HEK293 (cell line): ENCODE results near the gene PAM.

ENCODE experiments used
- BCL11A ChIP-seq: fragments of 450-650 bp; formaldehyde crosslinking; IDR thresholded peaks from 2 replicates; pipeline ENCODE4 v1.5.1; 2016; ENCODE audit warnings: low read depth, missing biosample characterization, missing genetic modification characterization
- HOXC10 ChIP-seq: sonication (generic); formaldehyde crosslinking; IDR thresholded peaks from 2 replicates; pipeline ENCODE4 v1.8.1; 2023; ENCODE audit warnings: mild to moderate bottlenecking, missing genetic modification reagents
- IKZF3 ChIP-seq: fragments of 450-650 bp; IDR thresholded peaks from 2 replicates; pipeline ENCODE4 v1.5.0; 2018; ENCODE audit warnings: missing biosample characterization, mild to moderate bottlenecking, missing genetic modification characterization, moderate library complexity
- KLF7 ChIP-seq: fragments of 450-650 bp; formaldehyde crosslinking; IDR thresholded peaks from 2 replicates; pipeline ENCODE4 v1.5.1; 2016; ENCODE audit warnings: missing biosample characterization, missing genetic modification characterization, borderline replicate concordance
- PRDM1 ChIP-seq: fragments of 450-650 bp; formaldehyde crosslinking; IDR thresholded peaks from 2 replicates; pipeline ENCODE4; 2016; ENCODE audit warnings: missing biosample characterization, missing genetic modification characterization
- SP7 ChIP-seq: fragments of 450-650 bp; formaldehyde crosslinking; IDR thresholded peaks from 2 replicates; pipeline ENCODE4 v1.5.1; 2016; ENCODE audit warnings: missing biosample characterization, missing genetic modification characterization
- WT1 ChIP-seq: fragments of 450-650 bp; formaldehyde crosslinking; IDR thresholded peaks from 2 replicates; pipeline ENCODE4 v1.5.1; 2016; ENCODE audit warnings: missing biosample characterization, missing genetic modification characterization
- ZBTB1 ChIP-seq: fragments of 450-650 bp; formaldehyde crosslinking; IDR thresholded peaks from 2 replicates; pipeline ENCODE4 v1.5.1; 2016; ENCODE audit warnings: missing biosample characterization, missing genetic modification characterization
- ZBTB20 ChIP-seq: fragments of 450-650 bp; formaldehyde crosslinking; IDR thresholded peaks from 2 replicates; pipeline ENCODE4 v1.5.1; 2016; ENCODE audit warnings: missing biosample characterization, missing genetic modification characterization
- ZBTB48 ChIP-seq: fragments of 450-650 bp; formaldehyde crosslinking; IDR thresholded peaks from 2 replicates; pipeline ENCODE4 v1.5.1; 2016; ENCODE audit warnings: missing biosample characterization, missing genetic modification characterization
- ZBTB8A ChIP-seq: fragments of 450-650 bp; formaldehyde crosslinking; IDR thresholded peaks from 2 replicates; pipeline ENCODE4 v1.5.1; 2016; ENCODE audit warnings: missing biosample characterization, missing genetic modification characterization
- ZFP69B ChIP-seq: fragments of 450-650 bp; formaldehyde crosslinking; IDR thresholded peaks from 2 replicates; pipeline ENCODE4 v1.5.1; 2016; ENCODE audit warnings: missing biosample characterization, missing genetic modification characterization
- ZNF114 ChIP-seq: fragments of 450-650 bp; formaldehyde crosslinking; IDR thresholded peaks from 2 replicates; pipeline ENCODE4 v1.5.0; 2017; ENCODE audit warnings: missing biosample characterization, missing genetic modification characterization
- ZNF140 ChIP-seq: fragments of 450-650 bp; formaldehyde crosslinking; IDR thresholded peaks from 2 replicates; pipeline ENCODE4 v1.5.1; 2016; ENCODE audit warnings: missing biosample characterization, missing genetic modification characterization
- ZNF274 ChIP-seq, 2 experiments: fragments of 200-500 bp in 1 of 2; fragments of 450-650 bp in 1 of 2; sonication (Bioruptor generic) in 1 of 2; formaldehyde crosslinking in 1 of 2; IDR thresholded peaks; 2 replicates each; pipeline versions ENCODE4 v1.5.1 to v1.6.1; 2014 to 2016; ENCODE audit warnings: borderline replicate concordance in 1 of 2, inconsistent platforms in 1 of 2, low read length in 1 of 2, missing biosample characterization in 1 of 2, missing genetic modification characterization in 1 of 2
- ZNF585B ChIP-seq: fragments of 450-650 bp; formaldehyde crosslinking; IDR thresholded peaks from 2 replicates; pipeline ENCODE4 v1.5.1; 2016; ENCODE audit warnings: missing biosample characterization, missing genetic modification characterization
- ZNF596 ChIP-seq: fragments of 450-650 bp; IDR thresholded peaks from 2 replicates; pipeline ENCODE4 v1.5.0; 2018; ENCODE audit warnings: missing biosample characterization, mild to moderate bottlenecking, missing genetic modification characterization, moderate library complexity
- ZNF600 ChIP-seq: fragments of 450-650 bp; formaldehyde crosslinking; IDR thresholded peaks from 2 replicates; pipeline ENCODE4 v1.5.1; 2016; ENCODE audit warnings: missing biosample characterization, missing genetic modification characterization
- ZNF664 ChIP-seq: fragments of 450-650 bp; formaldehyde crosslinking; IDR thresholded peaks from 2 replicates; pipeline ENCODE4 v1.5.1; 2016; ENCODE audit warnings: missing biosample characterization, missing genetic modification characterization
- ZNF776 ChIP-seq: fragments of 450-650 bp; formaldehyde crosslinking; IDR thresholded peaks from 2 replicates; pipeline ENCODE4 v1.5.0; 2017; ENCODE audit warnings: missing biosample characterization, missing genetic modification characterization, borderline replicate concordance
- ZNF791 ChIP-seq: fragments of 450-650 bp; formaldehyde crosslinking; IDR thresholded peaks from 2 replicates; pipeline ENCODE4 v1.5.1; 2016; ENCODE audit warnings: missing biosample characterization, missing genetic modification characterization
- ZXDB ChIP-seq: fragments of 450-650 bp; formaldehyde crosslinking; IDR thresholded peaks from 2 replicates; pipeline ENCODE4 v1.5.1; 2016; ENCODE audit warnings: missing biosample characterization, missing genetic modification characterization
- TF ChIP-seq, protein P1 (sequence below): fragments of 450-650 bp; formaldehyde crosslinking; IDR thresholded peaks from 2 replicates; pipeline ENCODE4 v1.5.1; 2016; ENCODE audit warnings: missing biosample characterization, missing genetic modification characterization
- TF ChIP-seq, protein P2 (sequence below): fragments of 450-650 bp; formaldehyde crosslinking; IDR thresholded peaks from 2 replicates; pipeline ENCODE4 v1.5.1; 2016; ENCODE audit warnings: missing biosample characterization, missing genetic modification characterization, borderline replicate concordance
- TF ChIP-seq, protein P3 (sequence below): fragments of 450-650 bp; formaldehyde crosslinking; IDR thresholded peaks from 2 replicates; pipeline ENCODE4 v1.5.1; 2017; ENCODE audit warnings: missing biosample characterization, missing genetic modification characterization
- TF ChIP-seq, protein P4 (sequence below): fragments of 450-650 bp; formaldehyde crosslinking; IDR thresholded peaks from 2 replicates; pipeline ENCODE4 v1.5.1; 2017; ENCODE audit warnings: missing biosample characterization, mild to moderate bottlenecking, missing genetic modification characterization, moderate library complexity
- TF ChIP-seq, protein P5 (sequence below): fragments of 450-650 bp; formaldehyde crosslinking; IDR thresholded peaks from 2 replicates; pipeline ENCODE4 v1.5.1; 2016; ENCODE audit warnings: missing biosample characterization, missing genetic modification characterization
- TF ChIP-seq, protein P6 (sequence below): fragments of 450-650 bp; formaldehyde crosslinking; conservative IDR thresholded peaks from 2 replicates; pipeline ENCODE4 v1.5.1; 2016; ENCODE audit warnings: low read depth, missing biosample characterization, missing genetic modification characterization

PAM gene

DNA sequence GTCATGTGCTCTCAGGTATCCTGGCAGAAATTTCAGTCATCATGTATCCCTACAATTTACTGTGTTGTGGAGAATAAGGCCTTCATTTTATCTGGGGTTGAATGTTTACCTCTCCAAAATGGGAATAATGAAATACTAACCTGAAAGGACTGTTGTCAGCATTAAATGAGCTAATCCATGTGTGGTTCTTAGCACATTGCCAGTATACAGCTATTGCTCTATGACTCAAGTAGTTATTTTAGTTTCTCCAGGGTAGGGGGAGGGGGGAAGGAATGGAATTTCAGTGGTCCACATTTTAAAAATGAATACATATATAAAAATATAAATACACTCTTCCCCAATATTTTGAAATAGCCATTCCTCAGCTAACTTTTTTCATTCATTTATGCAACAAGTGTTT is 3.5 kb downstream of the PAM start (continued):
- TF ChIP-seq, protein P1, sequence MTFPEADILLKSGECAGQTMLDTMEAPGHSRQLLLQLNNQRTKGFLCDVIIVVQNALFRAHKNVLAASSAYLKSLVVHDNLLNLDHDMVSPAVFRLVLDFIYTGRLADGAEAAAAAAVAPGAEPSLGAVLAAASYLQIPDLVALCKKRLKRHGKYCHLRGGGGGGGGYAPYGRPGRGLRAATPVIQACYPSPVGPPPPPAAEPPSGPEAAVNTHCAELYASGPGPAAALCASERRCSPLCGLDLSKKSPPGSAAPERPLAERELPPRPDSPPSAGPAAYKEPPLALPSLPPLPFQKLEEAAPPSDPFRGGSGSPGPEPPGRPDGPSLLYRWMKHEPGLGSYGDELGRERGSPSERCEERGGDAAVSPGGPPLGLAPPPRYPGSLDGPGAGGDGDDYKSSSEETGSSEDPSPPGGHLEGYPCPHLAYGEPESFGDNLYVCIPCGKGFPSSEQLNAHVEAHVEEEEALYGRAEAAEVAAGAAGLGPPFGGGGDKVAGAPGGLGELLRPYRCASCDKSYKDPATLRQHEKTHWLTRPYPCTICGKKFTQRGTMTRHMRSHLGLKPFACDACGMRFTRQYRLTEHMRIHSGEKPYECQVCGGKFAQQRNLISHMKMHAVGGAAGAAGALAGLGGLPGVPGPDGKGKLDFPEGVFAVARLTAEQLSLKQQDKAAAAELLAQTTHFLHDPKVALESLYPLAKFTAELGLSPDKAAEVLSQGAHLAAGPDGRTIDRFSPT (tag by site-specific recombination), result no peak
- TF ChIP-seq BCL11A (no peak), ZNF140 (tag by site-specific recombination) (no peak), ZBTB1 (tag by site-specific recombination) (no peak), ZBTB20 (tag by site-specific recombination) (no peak), ZBTB48 (tag by site-specific recombination) (no peak), ZNF664 (tag by site-specific recombination) (peak; percentile 73), ZNF776 (tag by site-specific recombination) (no peak), ZNF596 (no peak), ZNF791 (tag by site-specific recombination) (no peak), ZNF585B (tag by site-specific recombination) (no peak), ZNF274 (IDR thresholded peaks at IDR 0.05; ENCODE audit: low read length) (no peak), ZNF274 (tag by site-specific recombination; IDR thresholded peaks at IDR 0.05; ENCODE audit: borderline replicate concordance) (no peak), HOXC10 (CRISPR knock-in tag) (no peak), ZFP69B (tag by site-specific recombination) (no peak), KLF7 (no peak), SP7 (tag by site-specific recombination) (peak; percentile 34), ZBTB8A (no peak), ZXDB (tag by site-specific recombination) (no peak), ZNF600 (0 out of 2 replicates have a peak, but pooled peaks have one; percentile 13), PRDM1 (tag by site-specific recombination) (no peak), WT1 (tag by site-specific recombination) (no peak), ZNF114 (no peak), IKZF3 (tag by site-specific recombination) (no peak)
- TF ChIP-seq, protein P2, sequence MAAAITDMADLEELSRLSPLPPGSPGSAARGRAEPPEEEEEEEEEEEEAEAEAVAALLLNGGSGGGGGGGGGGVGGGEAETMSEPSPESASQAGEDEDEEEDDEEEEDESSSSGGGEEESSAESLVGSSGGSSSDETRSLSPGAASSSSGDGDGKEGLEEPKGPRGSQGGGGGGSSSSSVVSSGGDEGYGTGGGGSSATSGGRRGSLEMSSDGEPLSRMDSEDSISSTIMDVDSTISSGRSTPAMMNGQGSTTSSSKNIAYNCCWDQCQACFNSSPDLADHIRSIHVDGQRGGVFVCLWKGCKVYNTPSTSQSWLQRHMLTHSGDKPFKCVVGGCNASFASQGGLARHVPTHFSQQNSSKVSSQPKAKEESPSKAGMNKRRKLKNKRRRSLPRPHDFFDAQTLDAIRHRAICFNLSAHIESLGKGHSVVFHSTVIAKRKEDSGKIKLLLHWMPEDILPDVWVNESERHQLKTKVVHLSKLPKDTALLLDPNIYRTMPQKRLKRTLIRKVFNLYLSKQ (tag by site-specific recombination), result no peak
- TF ChIP-seq, protein P3, sequence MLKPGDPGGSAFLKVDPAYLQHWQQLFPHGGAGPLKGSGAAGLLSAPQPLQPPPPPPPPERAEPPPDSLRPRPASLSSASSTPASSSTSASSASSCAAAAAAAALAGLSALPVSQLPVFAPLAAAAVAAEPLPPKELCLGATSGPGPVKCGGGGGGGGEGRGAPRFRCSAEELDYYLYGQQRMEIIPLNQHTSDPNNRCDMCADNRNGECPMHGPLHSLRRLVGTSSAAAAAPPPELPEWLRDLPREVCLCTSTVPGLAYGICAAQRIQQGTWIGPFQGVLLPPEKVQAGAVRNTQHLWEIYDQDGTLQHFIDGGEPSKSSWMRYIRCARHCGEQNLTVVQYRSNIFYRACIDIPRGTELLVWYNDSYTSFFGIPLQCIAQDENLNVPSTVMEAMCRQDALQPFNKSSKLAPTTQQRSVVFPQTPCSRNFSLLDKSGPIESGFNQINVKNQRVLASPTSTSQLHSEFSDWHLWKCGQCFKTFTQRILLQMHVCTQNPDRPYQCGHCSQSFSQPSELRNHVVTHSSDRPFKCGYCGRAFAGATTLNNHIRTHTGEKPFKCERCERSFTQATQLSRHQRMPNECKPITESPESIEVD (tag by site-specific recombination), result peak; percentile 65; the same call in 1 of the 2 replicates
- TF ChIP-seq, protein P4, sequence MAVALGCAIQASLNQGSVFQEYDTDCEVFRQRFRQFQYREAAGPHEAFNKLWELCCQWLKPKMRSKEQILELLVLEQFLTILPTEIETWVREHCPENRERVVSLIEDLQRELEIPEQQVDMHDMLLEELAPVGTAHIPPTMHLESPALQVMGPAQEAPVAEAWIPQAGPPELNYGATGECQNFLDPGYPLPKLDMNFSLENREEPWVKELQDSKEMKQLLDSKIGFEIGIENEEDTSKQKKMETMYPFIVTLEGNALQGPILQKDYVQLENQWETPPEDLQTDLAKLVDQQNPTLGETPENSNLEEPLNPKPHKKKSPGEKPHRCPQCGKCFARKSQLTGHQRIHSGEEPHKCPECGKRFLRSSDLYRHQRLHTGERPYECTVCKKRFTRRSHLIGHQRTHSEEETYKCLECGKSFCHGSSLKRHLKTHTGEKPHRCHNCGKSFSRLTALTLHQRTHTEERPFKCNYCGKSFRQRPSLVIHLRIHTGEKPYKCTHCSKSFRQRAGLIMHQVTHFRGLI (tag by site-specific recombination), result no peak
- TF ChIP-seq, protein P5, sequence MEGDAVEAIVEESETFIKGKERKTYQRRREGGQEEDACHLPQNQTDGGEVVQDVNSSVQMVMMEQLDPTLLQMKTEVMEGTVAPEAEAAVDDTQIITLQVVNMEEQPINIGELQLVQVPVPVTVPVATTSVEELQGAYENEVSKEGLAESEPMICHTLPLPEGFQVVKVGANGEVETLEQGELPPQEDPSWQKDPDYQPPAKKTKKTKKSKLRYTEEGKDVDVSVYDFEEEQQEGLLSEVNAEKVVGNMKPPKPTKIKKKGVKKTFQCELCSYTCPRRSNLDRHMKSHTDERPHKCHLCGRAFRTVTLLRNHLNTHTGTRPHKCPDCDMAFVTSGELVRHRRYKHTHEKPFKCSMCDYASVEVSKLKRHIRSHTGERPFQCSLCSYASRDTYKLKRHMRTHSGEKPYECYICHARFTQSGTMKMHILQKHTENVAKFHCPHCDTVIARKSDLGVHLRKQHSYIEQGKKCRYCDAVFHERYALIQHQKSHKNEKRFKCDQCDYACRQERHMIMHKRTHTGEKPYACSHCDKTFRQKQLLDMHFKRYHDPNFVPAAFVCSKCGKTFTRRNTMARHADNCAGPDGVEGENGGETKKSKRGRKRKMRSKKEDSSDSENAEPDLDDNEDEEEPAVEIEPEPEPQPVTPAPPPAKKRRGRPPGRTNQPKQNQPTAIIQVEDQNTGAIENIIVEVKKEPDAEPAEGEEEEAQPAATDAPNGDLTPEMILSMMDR (tag by site-specific recombination), result no peak
- TF ChIP-seq, protein P6, sequence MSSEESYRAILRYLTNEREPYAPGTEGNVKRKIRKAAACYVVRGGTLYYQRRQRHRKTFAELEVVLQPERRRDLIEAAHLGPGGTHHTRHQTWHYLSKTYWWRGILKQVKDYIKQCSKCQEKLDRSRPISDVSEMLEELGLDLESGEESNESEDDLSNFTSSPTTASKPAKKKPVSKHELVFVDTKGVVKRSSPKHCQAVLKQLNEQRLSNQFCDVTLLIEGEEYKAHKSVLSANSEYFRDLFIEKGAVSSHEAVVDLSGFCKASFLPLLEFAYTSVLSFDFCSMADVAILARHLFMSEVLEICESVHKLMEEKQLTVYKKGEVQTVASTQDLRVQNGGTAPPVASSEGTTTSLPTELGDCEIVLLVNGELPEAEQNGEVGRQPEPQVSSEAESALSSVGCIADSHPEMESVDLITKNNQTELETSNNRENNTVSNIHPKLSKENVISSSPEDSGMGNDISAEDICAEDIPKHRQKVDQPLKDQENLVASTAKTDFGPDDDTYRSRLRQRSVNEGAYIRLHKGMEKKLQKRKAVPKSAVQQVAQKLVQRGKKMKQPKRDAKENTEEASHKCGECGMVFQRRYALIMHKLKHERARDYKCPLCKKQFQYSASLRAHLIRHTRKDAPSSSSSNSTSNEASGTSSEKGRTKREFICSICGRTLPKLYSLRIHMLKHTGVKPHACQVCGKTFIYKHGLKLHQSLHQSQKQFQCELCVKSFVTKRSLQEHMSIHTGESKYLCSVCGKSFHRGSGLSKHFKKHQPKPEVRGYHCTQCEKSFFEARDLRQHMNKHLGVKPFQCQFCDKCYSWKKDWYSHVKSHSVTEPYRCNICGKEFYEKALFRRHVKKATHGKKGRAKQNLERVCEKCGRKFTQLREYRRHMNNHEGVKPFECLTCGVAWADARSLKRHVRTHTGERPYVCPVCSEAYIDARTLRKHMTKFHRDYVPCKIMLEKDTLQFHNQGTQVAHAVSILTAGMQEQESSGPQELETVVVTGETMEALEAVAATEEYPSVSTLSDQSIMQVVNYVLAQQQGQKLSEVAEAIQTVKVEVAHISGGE (tag by site-specific recombination), result no peak
